ENCODE results near the gene SWT1. TPM values are rescaled to one million over a fixed set of nuclear protein-coding genes. Genes with fewer than 3 reads are reported as not detected.

Gene SWT1
- total RNA-seq, 1 experiment from 2014 or later: 3.6 TPM

- peaks cover 37% of the 10 kb centered on the region for H3K4me1 ChIP-seq (replicated peaks; ENCODE audit: insufficient read depth)
- no peaks in the 10 kb centered on the region for H3K9me3 ChIP-seq (ENCODE audit: insufficient read depth, low read depth)
- no peaks in the 10 kb centered on the region for H3K9me2 ChIP-seq (ENCODE audit: insufficient read depth)
- H4K20me1 ChIP-seq (ENCODE audit: insufficient read depth): peaks cover 35% of the 10 kb centered on the region
- no TSS peak for BruUV-seq (replicated peaks)
- H3K36me3 ChIP-seq (ENCODE audit: low read depth): 0 out of 2 replicates have a peak, but pooled peaks cover 1% of the 10 kb centered on the region
- H3K4me2 ChIP-seq: peak within 1 kb of the TSS; percentile 97
- peak; percentile 91 to 95 for DNase-seq
- POLR2A ChIA-PET (ENCODE audit: unreplicated experiment): interaction anchor here (0.5 to 1.0 kb wide), 10 partner anchors 24 to 1949 kb away, joined by 3 to 16 read pairs (median 5); no protein-coding TSS in a partner anchor
- TF ChIP-seq CTCF (conservative IDR thresholded peaks at IDR 0.05) (peak; percentile 33; the same call in 1 of the 2 replicates), EZH2 (IDR thresholded peaks at IDR 0.05; ENCODE audit: low read depth) (no peak)
- H3K27me3 ChIP-seq (ENCODE audit: insufficient read depth, low read depth): no peaks in the 10 kb centered on the region
- H3K27ac ChIP-seq: peak within 1 kb of the TSS; percentile 94
- H3K79me2 ChIP-seq (ENCODE audit: low read depth): peaks cover 46% of the 10 kb centered on the region
- peak within 1 kb of the TSS; percentile 94 for H2AFZ ChIP-seq
- intact Hi-C loops (cut with micrococcal nuclease; ENCODE audit: unreplicated experiment): loop anchor here (1.0 to 10.0 kb wide), 8 partner anchors 124 to 918 kb away; partner anchors contain the start of gene SWT1
- peak within 1 kb of the TSS; percentile 97 for H3K4me3 ChIP-seq
- CTCF ChIA-PET: interaction anchor here (0.6 to 1.2 kb wide), 9 partner anchors 49 to 364 kb away, joined by 3 to 12 read pairs (median 3); no protein-coding TSS in a partner anchor
- H3F3A ChIP-seq (ENCODE audit: insufficient read depth, low read depth): peaks cover 9% of the 10 kb centered on the region; the same call in 1 of the 2 replicates
These were observed 160.3 kb downstream of the SWT1 start, which contains the start of gene IVNS1ABP for GRCh38 chr1:185317034-185317885. Gene IVNS1ABP (minus strand): TSS chr1:185317243. CDS start chr1:185309493, 7,750 bp downstream.

- TSS peak; percentile 93 for BruUV-seq (replicated peaks)
- CTCF ChIA-PET: interaction anchor here (0.6 to 1.2 kb wide), 4 partner anchors 124 to 363 kb away, joined by 3 to 4 read pairs (median 3); no protein-coding TSS in a partner anchor
- DNase-seq: peak in 1 of 2 experiments; percentile 63
These were observed 160.9 kb downstream of the SWT1 start for GRCh38 chr1:185317886-185318310.

More at GRCh38 chr1:185317886-185318310, 160.9 kb downstream of the SWT1 start:
- no peaks in the 10 kb centered on the region for H3K27me3 ChIP-seq (ENCODE audit: insufficient read depth, low read depth)
- no peaks in the 10 kb centered on the region for H3K36me3 ChIP-seq (ENCODE audit: low read depth)
- peaks cover 40% of the 10 kb centered on the region for H3K79me2 ChIP-seq (ENCODE audit: low read depth)
- peak overlapping the region; percentile 94 for H2AFZ ChIP-seq
- H3K9me3 ChIP-seq (ENCODE audit: insufficient read depth, low read depth): no peaks in the 10 kb centered on the region
- intact Hi-C loops (cut with micrococcal nuclease; ENCODE audit: unreplicated experiment): loop anchor here (1.0 to 10.0 kb wide), 8 partner anchors 123 to 917 kb away; partner anchors contain the start of gene SWT1
- peak overlapping the region; percentile 97 for H3K4me3 ChIP-seq
- H4K20me1 ChIP-seq (ENCODE audit: insufficient read depth): peaks cover 30% of the 10 kb centered on the region
- peak overlapping the region; percentile 94 for H3K27ac ChIP-seq
- H3K4me1 ChIP-seq (replicated peaks; ENCODE audit: insufficient read depth): peaks cover 37% of the 10 kb centered on the region
- POLR2A ChIA-PET (ENCODE audit: unreplicated experiment): no interaction called here
- no peaks in the 10 kb centered on the region for H3K9me2 ChIP-seq (ENCODE audit: insufficient read depth)
- peak; percentile 32; the same call in 1 of the 2 replicates for TF ChIP-seq CTCF (conservative IDR thresholded peaks at IDR 0.05)
- TF ChIP-seq EZH2 (IDR thresholded peaks at IDR 0.05; ENCODE audit: low read depth): no peak
- H3F3A ChIP-seq (ENCODE audit: insufficient read depth, low read depth): peaks cover 9% of the 10 kb centered on the region; the same call in 1 of the 2 replicates
- H3K4me2 ChIP-seq: peak overlapping the region; percentile 80
